GM21526 (cell line): Measurements from ENCODE around the gene CDC6.

ENCODE experiments used
- ATAC-seq: cut with Tn5 transposase; IDR thresholded peaks from one replicate; pipeline ENCODE4 v1.9.1; 2021; ENCODE audit warnings: moderate library complexity; ENCODE audit not compliant: unreplicated experiment, low FRiP score

Gene CDC6

DNA sequence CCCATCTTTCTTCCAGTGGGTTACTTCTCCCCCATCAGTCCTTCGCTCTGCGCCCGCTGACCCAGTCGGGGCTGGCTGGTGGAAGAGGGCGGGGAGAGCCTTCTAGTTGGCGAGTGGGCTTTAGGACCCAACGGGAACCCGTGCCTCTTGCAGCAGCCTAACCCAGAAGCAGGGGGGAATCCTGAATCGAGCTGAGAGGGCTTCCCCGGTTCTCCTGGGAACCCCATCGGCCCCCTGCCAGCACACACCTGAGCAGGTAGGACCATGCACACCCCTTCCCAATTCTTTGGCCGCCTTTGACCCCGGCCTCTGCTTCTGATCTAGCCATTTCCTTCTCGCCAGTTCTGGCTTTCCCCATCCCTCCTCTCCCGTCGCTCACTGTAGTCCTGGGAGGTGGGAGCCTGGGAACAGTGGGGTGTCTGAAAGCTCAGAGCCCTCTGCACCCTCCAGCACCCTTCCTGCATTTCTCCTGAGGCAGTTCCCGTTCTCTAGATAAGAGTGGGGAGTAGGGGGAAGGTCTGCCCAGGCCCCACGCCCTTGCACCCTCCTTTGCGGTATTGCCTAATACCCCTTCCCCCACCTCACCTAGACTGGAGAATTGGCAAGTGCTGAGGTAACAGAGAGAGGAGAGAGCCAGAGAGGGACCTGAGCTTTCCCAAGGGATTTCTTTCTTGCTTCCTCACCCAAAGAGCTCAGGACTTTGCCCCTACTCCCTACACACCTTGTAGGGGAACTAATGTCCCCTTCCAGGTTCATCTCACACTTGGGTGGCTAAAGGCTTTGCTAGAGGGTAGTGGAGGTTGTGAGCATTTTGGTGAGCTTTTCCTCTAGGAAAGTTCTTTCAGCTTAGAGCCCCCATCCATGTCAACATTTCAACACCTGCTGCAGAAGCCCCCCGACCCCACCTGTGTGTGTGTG lies 21.6 kb downstream of the CDC6 start, which contains the start of gene RARA:
Gene RARA, plus strand, starts transcription at position 150 of the 918 bp plus-strand sequence. CDS start 22,039 bp downstream, outside the sequence.
- ATAC-seq: no peak

GRCh38 chr17:40309949-40310510 lies 22.4 kb downstream of the CDC6 start:
- no peak for ATAC-seq

DNA sequence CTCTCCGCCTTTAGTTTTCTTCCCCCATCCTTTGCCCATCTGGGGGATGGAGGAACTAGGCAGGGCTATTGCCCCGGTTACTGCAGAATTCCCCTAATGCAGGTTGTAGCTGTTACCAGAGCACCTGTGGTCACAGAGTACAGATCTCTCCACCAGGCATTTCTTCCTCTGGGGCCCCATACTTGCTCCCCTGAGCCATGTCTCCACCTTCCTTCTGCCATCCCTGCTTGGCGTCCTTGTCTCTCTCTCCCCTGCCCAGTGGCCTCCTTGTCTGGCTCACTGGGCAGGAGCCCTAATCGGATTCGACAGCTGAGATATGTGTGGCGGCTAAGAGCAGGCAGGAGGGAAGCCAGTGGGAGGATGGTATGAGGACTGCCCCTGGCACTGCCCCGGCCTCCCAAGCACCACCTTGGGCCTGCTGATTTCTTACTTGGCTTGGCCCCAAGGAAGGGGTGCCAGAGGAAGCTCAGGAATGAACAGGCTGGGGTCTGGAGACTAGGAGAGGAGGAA lies 23.3 kb downstream of the CDC6 start:
- no peak for ATAC-seq

- no peak for ATAC-seq
Observed at GRCh38 chr17:40311575-40311974, 23.9 kb downstream of the CDC6 start.

DNA sequence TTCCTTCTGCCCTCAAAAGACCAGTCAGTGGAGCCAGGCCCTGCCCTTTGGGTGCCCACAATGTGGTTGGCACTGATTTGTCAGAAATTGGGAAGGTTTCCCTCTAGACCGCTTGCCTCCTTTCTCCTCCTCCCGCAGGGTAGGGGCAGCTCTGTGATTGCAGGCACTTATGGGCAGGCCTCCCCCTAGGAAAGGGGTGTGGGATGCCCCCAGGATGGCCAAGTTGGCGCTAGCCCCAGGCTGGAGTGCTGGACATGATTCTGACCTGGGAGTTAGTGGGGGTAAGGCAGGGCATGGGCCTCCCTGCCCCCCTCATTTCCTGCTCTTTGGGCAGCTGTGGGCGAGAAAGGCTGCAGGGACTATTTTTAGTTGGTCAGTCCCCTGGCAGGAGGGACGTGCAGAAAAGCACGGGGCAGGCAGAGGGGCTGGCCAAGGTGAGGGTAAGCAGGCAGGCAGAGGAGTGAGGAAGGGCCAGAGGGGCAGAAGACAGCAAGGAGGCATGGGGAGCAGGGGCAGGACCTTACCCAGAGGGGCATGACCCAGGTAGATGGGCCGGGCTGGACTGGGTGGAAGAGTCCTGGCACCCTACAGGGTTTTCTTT lies 24.6 kb downstream of the CDC6 start:
- ATAC-seq: no peak

DNA sequence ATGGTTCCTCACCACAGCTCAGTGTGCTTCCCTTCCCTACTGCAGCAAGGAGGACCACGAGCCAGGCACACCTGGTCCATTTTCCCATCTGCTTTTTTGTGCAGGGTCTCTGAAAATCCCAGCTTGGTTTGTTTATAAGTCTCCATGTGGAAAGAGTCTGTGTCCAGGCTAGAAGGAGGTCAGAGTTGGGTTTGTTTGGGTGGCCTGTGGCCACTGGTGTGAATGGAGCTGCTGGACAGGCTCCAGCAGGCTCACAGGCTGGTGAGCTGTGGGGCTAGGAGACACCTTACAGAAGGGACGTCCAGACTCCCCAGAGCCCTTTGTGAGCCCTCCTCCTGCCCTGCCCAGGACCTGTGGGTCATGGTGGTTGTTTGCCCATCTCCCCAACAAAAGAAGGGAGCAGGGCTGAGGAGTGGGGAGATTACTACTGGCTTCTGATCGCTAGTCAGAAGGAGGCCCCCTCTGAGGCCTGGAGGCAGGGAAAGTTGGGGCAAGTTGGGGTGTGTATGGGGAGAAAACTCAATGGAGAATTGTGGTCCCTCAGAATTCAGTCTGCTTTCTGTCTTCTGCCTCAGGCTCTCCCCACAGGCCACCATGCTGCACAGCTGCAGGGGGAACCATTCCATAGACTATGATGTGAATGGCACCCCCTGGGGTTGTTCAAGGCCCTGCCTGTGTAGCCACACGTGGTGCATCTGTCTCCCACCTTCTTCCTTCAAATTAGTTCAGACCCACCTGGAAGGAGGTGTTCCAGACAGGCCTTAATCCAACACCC lies 25.4 kb downstream of the CDC6 start:
- no peak for ATAC-seq

GRCh38 chr17:40313668-40314583 lies 26.2 kb downstream of the CDC6 start:
- ATAC-seq: no peak

GRCh38 chr17:40314584-40314956 lies 26.9 kb downstream of the CDC6 start:
- no peak for ATAC-seq

- no peak for ATAC-seq
Observed at GRCh38 chr17:40315206-40315605, 27.5 kb downstream of the CDC6 start.

DNA sequence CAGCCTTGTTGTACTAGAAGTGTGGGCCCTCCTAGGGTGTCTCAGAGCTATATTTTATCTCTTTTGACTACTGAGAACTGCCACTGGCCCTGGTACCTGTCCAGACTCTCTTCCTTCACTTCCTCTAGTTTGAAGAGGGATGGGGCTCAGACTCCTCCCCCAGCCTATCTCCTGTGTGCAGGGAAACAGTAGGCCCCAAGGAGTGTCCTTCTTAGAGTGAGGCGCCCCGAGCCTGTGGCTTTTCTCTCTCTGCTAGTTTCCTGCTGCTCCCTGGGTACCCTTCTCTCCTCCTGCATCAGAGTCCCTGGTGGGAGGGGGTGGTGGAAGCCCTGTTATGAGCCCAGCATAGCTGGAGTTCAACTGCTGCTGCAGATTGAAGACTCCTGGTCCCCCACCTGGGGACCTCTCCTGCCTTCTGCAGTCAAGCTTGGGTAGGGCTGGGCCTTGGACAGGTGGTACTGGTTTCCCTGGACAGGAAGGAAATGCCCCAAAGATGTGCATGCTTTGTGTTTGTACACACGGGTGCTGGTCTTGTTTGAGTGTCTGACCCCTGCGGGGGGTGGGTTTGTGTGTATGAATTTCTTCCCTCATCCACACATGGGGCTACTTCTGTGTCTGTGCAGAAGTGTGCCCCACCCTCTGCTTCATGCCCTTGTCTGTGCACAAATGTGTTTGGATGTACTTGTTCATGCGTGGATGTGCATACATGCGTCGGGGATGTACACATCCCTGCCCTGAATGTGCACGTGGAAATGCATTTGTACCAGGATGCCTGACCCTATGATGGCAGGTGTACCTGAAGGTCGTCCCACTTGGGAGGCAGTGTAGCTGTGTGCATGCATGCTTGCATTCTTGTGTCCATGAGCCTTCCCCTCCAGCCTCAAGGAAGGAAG lies 28.2 kb downstream of the CDC6 start:
- ATAC-seq: no peak

DNA sequence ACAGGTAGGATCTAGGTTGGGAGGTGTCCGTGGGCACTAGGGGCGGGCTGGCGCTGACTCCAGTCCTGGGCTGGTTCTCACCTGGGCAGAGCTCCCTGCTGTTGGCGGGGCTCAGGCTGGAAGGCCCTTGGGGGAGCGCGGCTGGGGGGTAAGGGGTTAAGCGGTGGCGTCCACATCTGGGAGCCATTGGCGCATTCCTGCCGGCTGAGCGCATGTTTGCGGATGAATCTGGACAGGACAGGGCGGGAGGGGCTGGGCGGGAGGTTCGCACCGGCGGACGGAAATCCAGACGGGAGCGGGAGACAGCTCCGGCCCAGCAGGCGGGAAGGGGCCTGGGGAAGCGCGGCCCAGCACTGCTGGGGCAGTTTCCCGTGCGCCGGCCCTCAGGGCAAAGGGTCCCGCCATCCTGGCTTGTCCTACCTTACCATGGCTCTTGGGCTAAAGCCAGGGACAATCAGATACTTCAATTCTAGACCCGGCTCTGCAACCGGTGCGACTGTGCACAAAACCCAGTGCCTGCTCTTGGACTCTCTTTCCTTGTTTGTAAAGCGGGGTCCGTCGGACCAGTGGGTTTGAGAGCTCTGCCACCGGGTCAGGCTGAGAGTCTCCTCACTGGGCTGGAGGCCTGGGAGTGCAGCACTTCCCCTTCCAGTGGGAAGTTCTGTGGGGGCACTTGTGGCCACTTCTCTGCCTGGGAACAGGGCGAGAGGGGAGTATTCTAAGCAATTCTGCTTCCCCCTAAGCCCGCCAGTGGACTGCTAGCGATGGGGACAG lies 29.1 kb downstream of the CDC6 start:
- ATAC-seq: no peak

DNA sequence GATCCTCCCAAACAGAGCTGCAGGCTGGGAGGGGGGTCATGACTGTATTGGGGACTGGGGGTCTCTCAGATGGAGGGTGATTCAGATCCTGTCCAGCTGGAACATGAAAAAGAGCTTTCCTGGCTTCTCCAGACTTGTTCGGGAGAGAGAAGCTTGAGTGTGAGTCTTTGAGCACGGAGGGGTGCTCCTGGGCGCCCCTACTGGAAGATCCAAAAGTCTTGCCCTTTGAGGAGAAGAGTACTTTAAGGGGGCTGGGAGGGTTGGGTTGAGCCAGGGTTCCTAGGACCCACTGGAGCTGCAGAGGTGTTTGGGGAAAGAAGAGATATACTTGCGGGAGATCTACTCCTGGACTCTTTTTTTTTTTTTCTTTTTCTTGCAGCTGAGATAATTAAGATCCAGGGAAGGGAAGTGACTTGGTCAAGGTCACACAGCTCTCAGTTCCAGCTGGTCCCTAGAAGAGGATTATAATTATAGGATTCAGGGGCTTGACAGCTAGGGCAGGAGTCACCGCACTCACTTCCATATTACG lies 29.7 kb downstream of the CDC6 start:
- no peak for ATAC-seq

GRCh38 chr17:40317880-40318829 lies 30.5 kb downstream of the CDC6 start:
- ATAC-seq: peak; percentile 59

GRCh38 chr17:40318830-40319391 lies 31.2 kb downstream of the CDC6 start:
- no peak for ATAC-seq

DNA sequence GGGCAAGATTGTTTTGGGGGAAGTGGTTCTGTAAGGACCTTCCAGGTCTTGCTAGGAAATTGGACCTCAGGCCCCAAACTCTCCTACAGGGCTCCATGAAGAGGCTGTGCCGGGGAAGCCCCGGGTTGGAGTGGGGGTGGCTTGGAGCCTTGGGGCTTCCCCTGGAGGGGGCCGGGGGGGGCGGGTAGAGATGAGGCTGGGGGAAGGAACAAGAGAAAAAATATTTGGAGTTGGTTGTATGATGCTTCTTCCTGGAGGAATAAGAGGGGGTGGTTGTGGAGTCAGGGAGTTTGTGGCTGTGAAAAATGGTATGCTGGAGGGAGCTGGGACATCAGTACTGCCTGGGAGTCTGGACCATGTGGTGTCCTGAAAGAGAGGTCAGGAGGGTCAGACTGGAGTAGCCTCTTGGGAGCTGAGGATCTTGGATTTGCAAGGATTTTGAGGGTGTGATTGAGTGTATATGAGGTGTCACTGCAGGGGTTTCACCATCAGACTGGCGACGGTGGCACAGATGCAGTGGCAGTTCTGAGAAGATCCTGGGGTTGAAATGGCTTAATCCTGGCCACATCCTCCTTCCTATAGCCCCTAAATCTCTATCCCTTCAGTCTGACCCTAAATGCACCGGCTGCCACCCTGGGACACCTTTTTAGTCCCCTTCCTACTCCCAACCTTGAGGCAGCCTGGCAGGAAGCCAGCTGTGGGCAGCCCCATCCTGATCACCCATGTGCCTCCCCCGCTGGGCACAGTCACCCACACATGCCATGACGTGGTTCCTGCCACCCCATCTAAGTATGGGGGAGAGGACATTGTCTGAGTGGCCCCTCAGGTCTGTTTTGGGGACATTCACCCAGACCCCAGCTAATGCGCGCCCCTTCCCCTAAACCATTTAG lies 32.2 kb downstream of the CDC6 start:
- ATAC-seq: no peak
